ENCODE results near the gene HPGD.

- TF ChIP-seq CTCF (IDR thresholded peaks at IDR 0.05) (no peak), EP300 (IDR thresholded peaks at IDR 0.05) (no peak)
Observed at GRCh38 chr4:174503079-174503715, 19.1 kb downstream of the HPGD start.
